Erythroblast (primary cell): ENCODE measurements around the gene FNBP1L.

Source experiments
- GATA1 ChIP-seq: IDR thresholded peaks from 2 replicates; pipeline ENCODE4 v1.6.1; 2011; ENCODE audit warnings: low read depth, mild to moderate bottlenecking, control low read depth, low read length, moderate library complexity
- POLR2A ChIP-seq: IDR thresholded peaks from 2 replicates; pipeline ENCODE4 v1.6.1; 2011; ENCODE audit warnings: mild to moderate bottlenecking, low read length

- TF ChIP-seq POLR2A, result no peak
- no peak for TF ChIP-seq GATA1
Measured at GRCh38 chr1:93549811-93550210, 101.9 kb downstream of the FNBP1L start.
